GM18907 (cell line): ENCODE measurements around the gene MRGPRX3.
"Not testable (repeated sequence)": the region's sequence is repeated elsewhere in the genome, so short reads cannot be mapped to it uniquely, and the experiment has no call there.

ENCODE experiments used
- ATAC-seq: cut with Tn5 transposase; IDR thresholded peaks from one replicate; pipeline ENCODE4 v1.9.1; 2021; ENCODE audit warnings: mild to moderate bottlenecking, moderate library complexity; ENCODE audit not compliant: unreplicated experiment

Gene MRGPRX3

GRCh38 chr11:18132341-18132740, at the start of gene MRGPRX3:
Gene MRGPRX3, plus strand, starts transcription at chr11:18132571. Its CDS starts 4,632 bp downstream, at chr11:18137203.
- ATAC-seq, result no peak

GRCh38 chr11:18088366-18088765, 44.0 kb upstream of the MRGPRX3 start:
- no peak for ATAC-seq

GRCh38 chr11:18088966-18089365, 43.4 kb upstream of the MRGPRX3 start:
- ATAC-seq, result no peak

GRCh38 chr11:18091731-18092130, 40.6 kb upstream of the MRGPRX3 start:
- ATAC-seq, result no peak

GRCh38 chr11:18093959-18094358, 38.4 kb upstream of the MRGPRX3 start:
- ATAC-seq, result no peak

GRCh38 chr11:18100926-18101656, 31.3 kb upstream of the MRGPRX3 start:
- ATAC-seq, result no peak

- ATAC-seq, result no peak
Measured at GRCh38 chr11:18105086-18105801, 27.1 kb upstream of the MRGPRX3 start.

GRCh38 chr11:18105802-18106574, 26.4 kb upstream of the MRGPRX3 start, which contains the start of gene SAAL1:
Gene SAAL1, minus strand, starts transcription at chr11:18106082. Its CDS starts 41 bp downstream, at chr11:18106041.
- ATAC-seq, result peak; percentile 93

GRCh38 chr11:18106688-18107087, 25.7 kb upstream of the MRGPRX3 start:
- no peak for ATAC-seq

- no peak for ATAC-seq
Measured at GRCh38 chr11:18108254-18108653, 24.1 kb upstream of the MRGPRX3 start.

- ATAC-seq, result no peak
Measured at GRCh38 chr11:18111005-18111404, 21.4 kb upstream of the MRGPRX3 start.

- peak; percentile 91 for ATAC-seq
Measured at GRCh38 chr11:18115360-18116127, 16.8 kb upstream of the MRGPRX3 start.

GRCh38 chr11:18121331-18121828, 11.0 kb upstream of the MRGPRX3 start:
- not testable (repeated sequence) for ATAC-seq

GRCh38 chr11:18131115-18131514, 1.3 kb upstream of the MRGPRX3 start:
- ATAC-seq, result not testable (repeated sequence)

- no peak for ATAC-seq
Measured at GRCh38 chr11:18135308-18135707, 2.9 kb downstream of the MRGPRX3 start.

GRCh38 chr11:18137186-18137800, 4.9 kb downstream of the MRGPRX3 start:
- no peak for ATAC-seq

GRCh38 chr11:18140145-18140544, 7.8 kb downstream of the MRGPRX3 start:
- ATAC-seq, result no peak

GRCh38 chr11:18144243-18144642, 11.9 kb downstream of the MRGPRX3 start:
- no peak for ATAC-seq

- no peak for ATAC-seq
Measured at GRCh38 chr11:18145025-18145424, 12.7 kb downstream of the MRGPRX3 start.

GRCh38 chr11:18145837-18146236, 13.5 kb downstream of the MRGPRX3 start:
- ATAC-seq, result no peak
